Activated naive CD8-positive, alpha-beta T cell treated with anti-CD3 and anti-CD28 coated beads for 36 hours (primary cell): ENCODE measurements around the gene NTN1. TPM values are rescaled to one million over a fixed set of nuclear protein-coding genes. Genes with fewer than 3 reads are reported as not detected.
"Not testable (repeated sequence)": the region's sequence is repeated elsewhere in the genome, so short reads cannot be mapped to it uniquely, and the experiment has no call there.

Source experiments
- DNase-seq: peaks from one replicate; pipeline ENCODE4 v3.0.0; 2021
- H3K27ac Mint-ChIP-seq: one replicate; pipeline ENCODE4 v1.8.0; 2022; ENCODE audit warnings: mild to moderate bottlenecking, moderate library complexity, mixed read lengths
- H3K27me3 Mint-ChIP-seq: one replicate; pipeline ENCODE4 v1.8.0; 2022; ENCODE audit warnings: mild to moderate bottlenecking, mixed read lengths
- H3K36me3 Mint-ChIP-seq: one replicate; pipeline ENCODE4 v1.8.0; 2021; ENCODE audit warnings: mild to moderate bottlenecking, mixed read lengths
- H3K4me1 Mint-ChIP-seq: one replicate; pipeline ENCODE4 v1.8.0; 2021; ENCODE audit warnings: mixed read lengths
- H3K4me3 Mint-ChIP-seq: one replicate; pipeline ENCODE4 v1.8.0; 2022; ENCODE audit warnings: mild to moderate bottlenecking, moderate library complexity, mixed read lengths
- H3K9me3 Mint-ChIP-seq: one replicate; pipeline ENCODE4 v1.8.0; 2022; ENCODE audit warnings: mixed read lengths
- total RNA-seq, 2 experiments: library from RNA; stranded (reverse); gene quantifications; one replicate each; pipeline ENCODE4 v1.2.3, GENCODE V29; 2021

Gene NTN1
- total RNA-seq, 2 experiments from 2014 or later, result 0.43 to 0.54 TPM

DNA sequence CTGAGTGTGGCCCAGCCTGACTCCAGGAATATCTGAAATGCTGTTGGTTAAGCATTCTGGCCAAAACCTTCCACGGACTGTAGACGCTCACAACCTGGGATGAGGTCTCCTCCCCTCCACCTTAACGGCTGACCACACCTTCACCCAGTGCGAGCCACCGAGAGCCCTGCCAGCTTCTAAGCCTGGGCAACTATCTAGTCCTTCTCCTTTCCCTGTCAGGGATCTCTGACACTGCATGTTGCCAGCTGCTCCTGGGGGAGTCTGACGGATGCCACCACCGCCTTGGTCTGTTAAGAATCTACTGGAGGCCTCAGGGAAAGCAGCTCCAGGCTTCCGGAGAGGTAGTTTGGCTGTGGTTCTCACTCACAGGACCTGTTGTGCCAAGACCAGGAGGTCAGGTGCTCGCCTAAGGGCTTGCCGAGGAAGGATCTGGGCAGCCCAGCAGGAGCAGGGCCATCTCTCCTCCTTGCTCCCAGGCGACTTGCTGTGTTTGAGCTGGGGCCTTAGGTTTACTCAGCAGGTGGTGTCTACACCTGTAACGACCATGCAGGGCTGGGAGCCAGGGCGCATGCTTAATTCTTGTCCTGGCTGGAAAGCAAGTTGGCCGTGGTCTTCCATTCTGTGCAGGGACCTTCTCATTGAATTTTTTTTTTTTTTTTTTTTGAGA, 111.8 kb downstream of the NTN1 start:
- H3K27ac Mint-ChIP-seq, result no peak overlapping the region
- no peaks in the 10 kb centered on the region for H3K9me3 Mint-ChIP-seq
- H3K36me3 Mint-ChIP-seq, result no peaks in the 10 kb centered on the region
- H3K27me3 Mint-ChIP-seq, result no peaks in the 10 kb centered on the region
- no peaks in the 10 kb centered on the region for H3K4me1 Mint-ChIP-seq
- no peak for DNase-seq
- no peak overlapping the region for H3K4me3 Mint-ChIP-seq

DNA sequence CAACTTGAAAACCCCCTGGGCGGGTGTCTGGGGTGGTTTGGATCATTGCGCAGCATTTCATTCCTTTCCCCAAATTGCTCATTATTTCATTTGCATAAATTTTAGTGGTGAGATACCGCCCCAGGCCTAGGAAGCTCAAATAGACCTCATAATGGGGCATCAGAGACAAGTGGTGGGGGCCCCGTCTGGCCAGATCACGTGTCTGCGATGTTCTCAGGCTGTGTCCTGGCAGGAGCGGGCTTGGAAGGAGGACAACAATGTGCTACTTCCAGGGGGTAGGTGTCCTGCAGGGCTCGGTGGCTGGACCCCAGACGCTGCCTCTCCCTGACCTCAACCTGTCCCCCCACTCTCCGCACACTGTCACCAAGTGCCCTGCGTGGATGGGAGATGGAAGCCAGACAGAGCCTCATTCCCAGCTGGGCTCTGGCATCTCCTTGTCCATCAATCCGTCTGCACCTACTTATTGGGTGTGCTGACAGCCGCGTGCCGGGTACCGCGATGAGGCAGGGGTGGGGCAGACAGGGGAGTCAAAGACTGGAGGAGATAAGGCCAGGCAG, 116.9 kb downstream of the NTN1 start:
- Mint-ChIP-seq H3K4me1 (no peaks in the 10 kb centered on the region), H3K27ac (no peak overlapping the region), H3K4me3 (no peak overlapping the region), H3K27me3 (no peaks in the 10 kb centered on the region), H3K9me3 (no peaks in the 10 kb centered on the region), H3K36me3 (no peaks in the 10 kb centered on the region)
- DNase-seq, result no peak

DNA sequence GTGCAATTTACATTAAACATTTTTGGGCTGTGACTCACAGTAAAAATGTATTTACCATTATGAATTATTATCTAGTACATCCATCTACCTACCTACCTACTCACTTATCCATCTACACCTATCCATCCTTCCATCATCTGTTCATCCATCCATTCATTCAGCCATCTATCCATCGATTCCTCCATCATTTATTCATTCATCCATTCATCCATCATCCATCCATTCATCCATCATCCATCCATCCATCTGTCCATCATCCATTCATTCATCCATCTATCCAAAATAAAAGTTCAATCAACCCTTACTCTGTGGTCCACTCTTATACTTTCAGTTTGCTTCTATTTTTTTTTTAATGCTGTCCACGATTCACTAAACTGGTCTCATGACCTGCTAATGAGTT, 118.4 kb downstream of the NTN1 start:
- no peak overlapping the region for H3K27ac Mint-ChIP-seq
- no peaks in the 10 kb centered on the region for H3K36me3 Mint-ChIP-seq
- H3K9me3 Mint-ChIP-seq, result no peaks in the 10 kb centered on the region
- H3K4me1 Mint-ChIP-seq, result no peaks in the 10 kb centered on the region
- no peaks in the 10 kb centered on the region for H3K27me3 Mint-ChIP-seq
- no peak overlapping the region for H3K4me3 Mint-ChIP-seq
- no peak for DNase-seq

DNA sequence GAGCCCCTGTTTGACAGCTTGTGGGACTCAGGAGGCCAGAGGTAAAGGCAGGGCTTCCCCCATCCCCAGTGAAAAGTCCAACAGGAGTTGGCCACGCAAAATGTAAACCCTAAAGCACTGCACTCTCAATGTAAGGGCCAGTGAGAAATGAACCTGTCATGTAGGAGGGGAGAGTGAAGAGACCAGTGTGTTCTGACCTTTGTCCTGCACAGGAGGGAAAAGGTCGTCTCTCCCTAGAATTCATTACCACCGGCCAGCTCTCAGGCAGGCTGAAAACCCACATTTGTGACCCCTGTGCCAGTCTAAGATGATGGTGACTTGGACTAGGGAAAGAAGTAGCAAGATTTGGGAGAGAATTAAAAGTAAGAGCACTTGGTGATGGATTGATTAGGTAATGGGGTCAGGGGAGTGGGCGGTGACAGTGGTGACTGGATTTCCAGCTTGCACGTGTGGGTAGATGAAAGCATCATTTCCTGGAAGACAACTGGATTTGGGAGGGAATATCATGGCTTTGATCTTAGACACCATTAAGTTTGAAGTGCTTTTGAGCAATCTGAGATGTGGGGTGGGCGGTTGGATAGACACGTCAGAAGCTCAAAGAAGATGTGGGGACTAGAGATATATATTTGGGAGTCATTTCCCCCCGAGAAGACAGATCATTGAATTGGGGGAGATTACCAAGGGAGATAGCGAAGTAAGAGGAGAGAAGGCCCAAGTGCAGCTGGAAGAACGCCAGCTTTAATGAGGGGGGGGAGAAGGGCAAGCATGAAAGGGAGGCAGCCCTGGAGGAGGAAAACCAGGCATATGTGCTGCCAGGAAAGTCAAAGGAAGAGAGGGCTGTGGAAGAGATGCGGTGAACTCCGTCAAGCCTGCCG, 119.5 kb downstream of the NTN1 start:
- Mint-ChIP-seq H3K27ac (no peak overlapping the region), H3K9me3 (no peaks in the 10 kb centered on the region), H3K4me3 (no peak overlapping the region), H3K36me3 (no peaks in the 10 kb centered on the region), H3K27me3 (no peaks in the 10 kb centered on the region), H3K4me1 (no peaks in the 10 kb centered on the region)
- DNase-seq, result no peak

DNA sequence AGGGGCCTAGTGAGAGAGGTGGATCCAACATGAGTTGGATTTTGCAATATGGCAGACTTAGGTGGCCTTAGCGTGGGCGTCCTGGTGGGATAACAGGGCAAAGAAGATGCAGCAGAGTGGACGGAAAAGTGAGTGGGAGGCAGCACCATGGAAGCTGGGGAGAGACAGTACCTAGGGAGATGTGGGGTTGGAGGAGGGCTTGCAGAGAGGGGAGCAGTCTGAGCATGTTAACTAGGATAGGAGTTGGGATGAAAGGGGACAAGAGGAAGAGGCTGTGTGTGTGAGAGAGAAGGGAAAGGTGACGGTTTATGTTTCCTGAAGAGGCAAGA, 120.1 kb downstream of the NTN1 start:
- no peaks in the 10 kb centered on the region for H3K27me3 Mint-ChIP-seq
- H3K4me3 Mint-ChIP-seq, result no peak overlapping the region
- no peaks in the 10 kb centered on the region for H3K4me1 Mint-ChIP-seq
- no peaks in the 10 kb centered on the region for H3K9me3 Mint-ChIP-seq
- no peak for DNase-seq
- H3K27ac Mint-ChIP-seq, result no peak overlapping the region
- H3K36me3 Mint-ChIP-seq, result no peaks in the 10 kb centered on the region

DNA sequence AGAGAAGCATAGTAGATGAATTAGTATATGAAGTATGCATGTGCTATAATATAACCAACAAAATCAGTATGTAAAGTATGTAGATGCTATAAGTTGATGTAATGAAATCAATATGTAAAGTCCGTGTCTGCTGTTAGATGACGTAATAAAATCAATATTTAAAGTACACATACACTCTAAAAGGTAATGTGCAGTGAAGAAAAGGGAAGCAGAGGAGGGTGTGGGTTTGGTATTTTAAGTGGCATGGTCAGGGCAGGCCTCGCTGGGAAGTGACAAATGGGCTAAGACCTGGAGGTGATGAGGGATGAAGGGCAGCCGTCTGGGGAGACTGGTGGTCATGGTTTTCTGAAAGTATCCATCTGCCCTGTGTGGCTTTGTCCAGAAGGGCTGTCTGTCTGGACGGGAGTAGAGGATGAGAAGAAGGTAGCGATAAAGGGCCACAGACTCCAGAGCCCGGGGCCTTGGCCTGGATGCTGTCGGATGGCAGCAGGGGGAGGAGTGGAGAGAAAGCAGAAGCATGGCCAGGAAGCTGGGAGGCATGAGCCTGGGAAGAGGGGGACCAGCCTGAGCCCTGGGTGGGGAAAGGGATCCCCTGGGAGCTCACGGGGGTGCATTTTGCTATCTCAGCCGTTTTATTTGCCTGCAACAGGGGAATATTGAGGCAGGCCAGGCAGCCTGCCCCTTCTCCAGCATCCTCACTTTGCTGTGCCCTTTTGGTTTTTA, 121.6 kb downstream of the NTN1 start:
- Mint-ChIP-seq H3K27ac (no peak overlapping the region), H3K36me3 (no peaks in the 10 kb centered on the region), H3K4me1 (no peaks in the 10 kb centered on the region), H3K4me3 (no peak overlapping the region), H3K27me3 (no peaks in the 10 kb centered on the region), H3K9me3 (no peaks in the 10 kb centered on the region)
- no peak for DNase-seq

DNA sequence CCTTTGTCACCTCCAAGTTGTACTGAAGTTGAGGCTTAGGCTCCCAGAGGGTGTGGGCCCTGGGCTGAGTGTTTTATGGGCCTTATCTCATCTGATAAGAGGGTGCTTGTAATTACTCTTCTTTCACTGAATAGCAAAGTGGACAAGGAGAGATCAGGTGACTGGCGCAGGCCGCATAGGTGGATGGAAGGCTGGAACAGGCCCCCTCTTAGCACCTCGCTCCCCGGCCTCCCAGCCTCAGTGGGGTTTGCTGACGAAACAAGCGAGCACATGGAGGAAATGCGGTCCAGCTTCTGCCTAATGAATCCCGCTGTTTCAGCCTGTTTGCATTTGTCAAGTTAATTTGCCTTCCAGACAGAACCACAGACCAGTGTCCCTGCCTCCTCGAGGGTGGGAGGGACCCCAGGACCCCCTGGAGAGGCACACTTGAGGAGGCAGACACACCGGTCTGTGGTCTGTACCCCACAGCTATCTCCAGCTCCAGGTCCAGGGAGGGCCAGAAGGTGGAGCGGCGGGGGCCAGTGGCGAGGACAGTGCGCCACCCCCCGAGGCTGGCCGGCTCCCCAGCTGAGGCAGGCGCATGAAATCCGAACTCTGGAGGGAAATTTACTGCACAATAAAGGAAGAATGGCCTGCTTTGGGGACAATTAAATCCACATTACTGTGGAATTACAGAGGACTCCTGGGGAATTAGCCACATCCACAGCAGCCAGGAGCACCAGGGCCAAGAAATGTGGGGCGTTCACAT, 123.4 kb downstream of the NTN1 start:
- Mint-ChIP-seq H3K27ac (no peak overlapping the region), H3K36me3 (no peaks in the 10 kb centered on the region), H3K4me3 (no peak overlapping the region), H3K27me3 (peaks cover 3% of the 10 kb centered on the region), H3K9me3 (no peaks in the 10 kb centered on the region), H3K4me1 (no peaks in the 10 kb centered on the region)
- no peak for DNase-seq

DNA sequence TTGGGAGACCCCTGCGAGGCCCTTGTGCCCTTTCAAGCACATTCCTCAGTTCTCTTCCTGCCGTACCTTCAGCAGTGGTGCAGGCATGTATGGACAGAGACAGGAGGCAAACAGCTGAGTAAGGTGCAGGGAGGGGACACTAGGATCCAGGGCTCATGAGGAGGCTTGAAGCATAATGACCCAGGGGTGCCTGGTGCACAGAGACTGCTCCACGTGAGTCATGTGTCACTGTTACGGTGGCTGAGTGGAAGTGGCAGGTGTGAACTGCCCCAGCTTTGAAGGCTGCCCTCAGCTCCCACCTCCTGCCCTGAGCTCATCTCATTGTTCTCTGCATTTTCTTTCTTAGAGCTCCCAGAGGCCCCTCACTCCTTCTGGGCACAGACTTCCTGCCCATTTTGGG, 124.8 kb downstream of the NTN1 start:
- H3K27me3 Mint-ChIP-seq, result peaks cover 9% of the 10 kb centered on the region
- no peak overlapping the region for H3K4me3 Mint-ChIP-seq
- no peak for DNase-seq
- H3K4me1 Mint-ChIP-seq, result no peaks in the 10 kb centered on the region
- H3K36me3 Mint-ChIP-seq, result no peaks in the 10 kb centered on the region
- H3K9me3 Mint-ChIP-seq, result no peaks in the 10 kb centered on the region
- H3K27ac Mint-ChIP-seq, result no peak overlapping the region

DNA sequence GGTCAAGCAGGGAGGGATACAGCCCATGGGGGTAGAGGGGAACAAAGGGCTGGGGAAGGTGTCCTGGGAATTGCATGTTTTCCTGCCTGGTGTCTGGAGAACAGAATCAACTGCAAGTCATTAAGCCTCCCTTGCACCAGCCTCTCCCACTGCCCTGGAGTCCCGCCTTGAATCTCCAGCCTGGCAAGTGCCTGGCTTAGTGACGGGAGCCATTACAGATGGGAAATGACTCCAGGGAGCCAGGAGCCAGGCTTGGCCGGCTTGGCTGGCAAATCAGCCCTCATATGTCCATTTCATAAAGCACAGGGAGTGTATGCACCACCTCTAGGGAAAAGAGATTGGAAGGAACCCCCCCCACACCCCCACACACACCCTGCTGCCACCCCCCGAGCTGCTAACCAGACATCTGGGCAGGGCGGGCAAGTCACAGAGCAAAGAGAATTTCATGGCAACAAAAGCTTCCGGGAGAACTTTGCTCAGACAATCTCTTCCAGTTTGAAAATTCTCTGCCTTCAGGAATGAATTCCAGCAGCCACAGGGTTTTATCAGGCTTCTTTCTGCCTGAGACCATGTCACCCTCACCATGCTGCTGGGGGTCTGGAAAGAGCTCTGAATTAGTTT, 127.7 kb downstream of the NTN1 start:
- peaks cover 12% of the 10 kb centered on the region for H3K27me3 Mint-ChIP-seq
- H3K27ac Mint-ChIP-seq, result no peak overlapping the region
- no peak for DNase-seq
- no peak overlapping the region for H3K4me3 Mint-ChIP-seq
- H3K36me3 Mint-ChIP-seq, result no peaks in the 10 kb centered on the region
- no peaks in the 10 kb centered on the region for H3K9me3 Mint-ChIP-seq
- no peaks in the 10 kb centered on the region for H3K4me1 Mint-ChIP-seq

DNA sequence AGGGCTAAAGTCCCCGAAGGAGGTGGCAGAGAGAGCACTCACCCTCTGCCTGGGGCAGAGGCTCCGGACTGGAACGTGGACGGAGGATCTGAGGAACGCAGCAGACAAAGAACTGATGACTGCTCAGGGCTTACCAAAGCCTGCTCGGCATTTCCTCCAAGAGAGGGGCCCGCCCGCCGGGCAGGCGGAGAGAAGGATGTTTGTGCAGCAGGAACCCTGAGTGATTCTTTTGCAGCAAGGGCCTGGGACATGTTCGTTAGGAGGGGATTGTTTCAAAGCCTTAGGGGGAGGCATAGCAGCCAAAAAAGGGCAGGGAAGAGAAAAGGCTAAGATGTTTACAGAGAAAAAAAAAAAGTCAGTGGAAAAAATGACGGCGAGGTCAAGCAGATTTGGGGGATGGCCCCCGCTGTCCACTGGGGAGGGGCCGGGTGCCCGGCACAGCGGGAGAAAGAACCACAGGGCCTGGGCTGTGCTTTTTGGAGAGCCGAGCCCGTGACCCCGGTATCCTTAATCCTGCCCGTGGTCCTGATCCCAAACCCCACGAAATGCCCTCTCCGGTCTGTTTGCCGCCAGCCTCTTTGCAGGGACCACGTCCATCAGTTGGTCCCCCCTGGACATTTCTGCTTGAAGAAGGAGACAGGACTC, 129.3 kb downstream of the NTN1 start:
- peaks cover 12% of the 10 kb centered on the region for H3K27me3 Mint-ChIP-seq
- H3K27ac Mint-ChIP-seq, result no peak overlapping the region
- H3K4me3 Mint-ChIP-seq, result no peak overlapping the region
- no peaks in the 10 kb centered on the region for H3K4me1 Mint-ChIP-seq
- no peaks in the 10 kb centered on the region for H3K36me3 Mint-ChIP-seq
- H3K9me3 Mint-ChIP-seq, result no peaks in the 10 kb centered on the region
- no peak for DNase-seq

DNA sequence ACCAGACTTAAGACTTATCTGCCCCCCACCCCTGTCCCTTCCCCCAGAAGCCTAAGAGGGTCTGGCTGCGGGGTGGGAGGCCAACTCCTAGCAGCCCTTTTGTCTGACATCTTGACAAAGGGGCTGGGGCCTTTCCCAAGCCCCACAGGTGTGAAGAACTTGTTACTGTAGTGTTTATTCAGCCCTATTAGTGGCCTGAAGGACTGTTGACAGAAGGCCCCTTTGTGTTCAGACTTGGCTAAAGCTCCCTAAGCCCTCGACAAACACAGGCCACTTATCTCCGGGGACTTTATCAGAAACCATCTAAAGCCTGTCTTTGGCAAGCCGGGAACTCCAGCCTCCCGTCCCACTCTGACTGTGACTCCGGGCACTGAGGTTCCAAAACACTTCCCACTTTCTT, 129.8 kb downstream of the NTN1 start:
- no peak overlapping the region for H3K27ac Mint-ChIP-seq
- no peaks in the 10 kb centered on the region for H3K9me3 Mint-ChIP-seq
- no peak for DNase-seq
- H3K36me3 Mint-ChIP-seq, result no peaks in the 10 kb centered on the region
- H3K27me3 Mint-ChIP-seq, result peaks cover 12% of the 10 kb centered on the region
- H3K4me1 Mint-ChIP-seq, result no peaks in the 10 kb centered on the region
- H3K4me3 Mint-ChIP-seq, result no peak overlapping the region

DNA sequence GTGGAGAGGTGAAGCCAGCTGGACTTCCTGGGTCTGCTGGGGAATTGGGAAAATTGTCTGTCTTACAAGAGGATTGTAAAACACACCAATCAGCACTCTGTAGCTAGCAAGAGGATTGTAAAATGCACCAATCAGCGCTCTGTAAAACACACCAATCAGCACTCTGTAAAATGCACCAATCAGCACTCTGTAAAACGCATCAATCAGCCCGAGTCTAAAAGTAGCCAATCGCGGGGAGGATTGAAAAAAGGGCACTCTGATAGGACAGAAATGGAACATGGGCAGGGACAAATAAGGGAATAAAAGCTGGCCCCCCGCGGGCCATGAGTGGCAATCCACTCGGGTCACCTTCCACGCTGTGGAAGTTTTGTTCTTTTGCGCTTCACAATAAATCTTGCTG, 130.4 kb downstream of the NTN1 start:
- H3K36me3 Mint-ChIP-seq, H3K27ac Mint-ChIP-seq, DNase-seq, H3K4me1 Mint-ChIP-seq, H3K4me3 Mint-ChIP-seq, H3K9me3 Mint-ChIP-seq: not testable (repeated sequence)
- peaks cover 12% of the 10 kb centered on the region for H3K27me3 Mint-ChIP-seq

DNA sequence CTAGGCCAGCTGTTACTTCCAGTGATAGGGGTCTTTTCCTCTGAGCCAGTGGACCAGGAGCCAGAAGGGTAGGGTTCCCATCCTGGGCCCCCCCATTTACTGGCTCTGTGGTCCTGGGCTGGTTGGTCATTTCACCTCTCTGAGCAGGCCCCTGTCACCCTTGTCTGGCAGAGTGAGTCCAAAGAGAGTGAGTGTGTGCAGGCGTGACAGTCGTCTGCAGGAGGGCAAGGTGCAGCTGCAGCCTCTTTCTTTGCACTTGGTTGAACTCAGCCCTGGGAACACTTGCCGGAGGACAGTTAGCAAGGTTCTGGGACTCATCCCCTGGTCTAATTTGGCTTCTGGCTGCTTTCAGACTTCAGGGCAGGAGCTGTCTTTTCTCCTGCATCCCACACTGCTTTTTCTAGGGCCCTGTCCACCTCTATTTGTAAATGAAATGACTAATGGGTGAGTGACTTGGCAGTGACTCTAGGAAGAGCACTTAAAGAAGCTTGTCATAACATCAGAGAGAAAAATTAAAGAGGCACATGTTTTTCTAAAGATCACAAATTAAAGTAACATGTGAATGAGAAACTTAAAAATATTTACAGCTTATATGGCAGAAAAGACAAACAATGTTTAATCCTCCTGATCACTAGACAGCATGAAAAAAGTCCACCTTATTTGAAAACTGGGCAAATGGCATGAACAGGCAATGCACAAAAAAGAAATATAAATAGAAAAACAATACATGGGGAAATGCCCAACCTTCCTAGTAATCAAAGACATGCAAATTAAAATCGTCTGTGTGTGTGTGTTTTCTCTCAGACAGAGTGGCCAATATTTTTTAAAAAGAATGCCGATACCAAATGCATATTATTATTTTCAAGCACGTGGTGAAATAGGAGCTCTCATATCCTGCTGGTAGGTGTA, 137.5 kb downstream of the NTN1 start:
- H3K4me3 Mint-ChIP-seq, result no peak overlapping the region
- DNase-seq, result no peak
- H3K4me1 Mint-ChIP-seq, result no peaks in the 10 kb centered on the region
- peaks cover 3% of the 10 kb centered on the region for H3K27me3 Mint-ChIP-seq
- no peaks in the 10 kb centered on the region for H3K36me3 Mint-ChIP-seq
- no peaks in the 10 kb centered on the region for H3K9me3 Mint-ChIP-seq
- H3K27ac Mint-ChIP-seq, result no peak overlapping the region
